ENCODE data around the gene EEF1A2.

DNA sequence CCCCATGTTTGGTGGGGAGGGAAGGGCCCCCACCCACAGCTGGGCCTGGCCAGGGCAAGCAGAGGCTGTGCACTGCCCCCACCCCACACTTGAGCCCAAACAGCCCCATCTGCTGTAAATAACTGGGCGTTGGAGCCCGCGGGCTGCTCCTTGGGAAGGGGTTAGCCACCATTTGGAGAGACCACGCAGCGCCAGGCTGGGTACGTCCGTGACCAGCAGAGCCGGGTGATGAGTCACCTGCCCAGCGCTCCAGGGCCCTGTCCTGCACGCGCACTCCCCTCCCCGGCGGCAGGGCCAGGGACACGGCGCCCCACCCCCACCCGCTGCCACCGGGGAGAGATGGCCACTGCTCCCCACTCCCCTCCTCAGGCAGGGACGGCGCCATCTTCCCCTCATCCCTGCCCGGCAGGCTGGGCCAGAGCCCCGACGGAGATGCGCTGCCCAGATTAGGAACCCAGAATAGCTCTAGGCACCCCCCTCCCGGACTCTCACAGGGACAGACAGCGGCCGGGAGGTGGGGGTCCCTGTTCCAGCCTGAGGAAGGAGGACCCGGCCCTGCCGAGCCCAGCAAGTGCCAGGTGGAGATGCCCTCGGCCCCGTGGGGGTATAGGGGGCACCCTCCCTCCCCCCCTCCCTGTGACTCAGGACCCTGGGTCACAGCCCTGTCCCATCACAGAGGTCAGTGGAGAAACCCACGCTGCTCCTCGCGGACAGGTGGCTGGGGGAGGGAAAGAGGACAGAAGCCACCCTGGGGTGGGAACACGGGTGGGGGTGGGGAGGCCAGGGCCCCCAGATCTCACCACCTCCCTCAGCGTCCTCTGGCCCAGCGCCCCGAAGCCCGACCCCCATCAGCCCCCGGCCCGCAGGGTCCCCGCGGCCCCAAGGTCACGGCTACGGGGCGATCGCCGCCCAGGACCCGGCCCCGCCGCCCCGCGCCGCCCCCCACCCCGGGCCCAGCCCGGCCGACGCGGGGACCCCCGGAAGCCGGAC lies 642 bp downstream of the EEF1A2 start:
- TF ChIP-seq CTCF (IDR thresholded peaks at IDR 0.05; ENCODE audit: extremely low read depth in 1 of 2, insufficient read depth in 1 of 2, low read depth in 1 of 2, low read length in 2 of 2) (no peak), GATA2 (IDR thresholded peaks at IDR 0.05; ENCODE audit: insufficient read depth, insufficient read length, low read depth, low read length) (no peak), POLR2AphosphoS5 (IDR thresholded peaks at IDR 0.05; ENCODE audit: insufficient read depth, low read depth, low read length) (no peak), JUN (IDR thresholded peaks at IDR 0.05; ENCODE audit: borderline replicate concordance, insufficient read depth, insufficient read length, low read depth) (no peak), POLR2A (IDR thresholded peaks at IDR 0.05; ENCODE audit: low read depth, low read length) (no peak), EZH2 (IDR thresholded peaks at IDR 0.05; ENCODE audit: borderline replicate concordance, low read depth, low read length, severe bottlenecking) (peak; percentile 19)

Data from endothelial cell of umbilical vein (primary cell).